Prostate gland (tissue), 2 donors: ENCODE measurements around the gene INPP5D. TPM values are rescaled to one million over a fixed set of nuclear protein-coding genes. Genes with fewer than 3 reads are reported as not detected.
"Not testable (repeated sequence)": the region's sequence is repeated elsewhere in the genome, so short reads cannot be mapped to it uniquely, and the experiment has no call there.

Experiments
- DNase-seq: peaks from one replicate; pipeline ENCODE4 v3.0.0-alpha.2; 2019; ENCODE audit warnings: low spot score
- H3K27ac ChIP-seq, 2 donors: fragments of 200-600 bp; sonication (generic); 2 replicates each; pipeline ENCODE4 v1.5.1; 2017 to 2019
- H3K27me3 ChIP-seq: fragments of 200-600 bp; sonication (generic); replicated peaks from 2 replicates; pipeline ENCODE4 v1.5.1; 2019; ENCODE audit not compliant: insufficient read depth
- H3K36me3 ChIP-seq, 2 donors: fragments of 200-600 bp; sonication (generic); 1 replicate in 1 of 2; 2 replicates in 1 of 2; pipeline versions ENCODE4 v1.5.1 to v1.8.1; 2017 to 2019
- H3K4me1 ChIP-seq: fragments of 200-600 bp; sonication (generic); replicated peaks from 2 replicates; pipeline ENCODE4 v1.5.1; 2019
- H3K4me3 ChIP-seq, 2 donors: fragments of 200-600 bp; sonication (generic); 2 replicates each; pipeline ENCODE4 v1.5.1; 2017 to 2019
- H3K9me3 ChIP-seq: fragments of 200-600 bp; sonication (generic); 2 replicates; pipeline ENCODE4 v1.5.1; 2017
- POLR2A ChIP-seq: fragments of 450-650 bp; IDR thresholded peaks from one replicate; pipeline ENCODE4 v1.6.1; 2016; ENCODE audit warnings: antibody characterized with exemption, mild to moderate bottlenecking
- POLR2AphosphoS5 ChIP-seq: sonication (generic); formaldehyde crosslinking; IDR thresholded peaks from one replicate; pipeline ENCODE4 v1.6.1; 2017; ENCODE audit warnings: antibody characterized with exemption
- WGBS: methylation state at CpG from one replicate; pipeline ENCODE4 v1.1.5; 2018; 5-methylcytosine and 5-hydroxymethylcytosine counted together
- intact Hi-C: fragments of 100-400 bp; cut with DNase I; formaldehyde crosslinking; loops from one replicate; pipeline ENCODE4 v1.14.2; 2022
- total RNA-seq, 2 donors: library from RNA; depleted of rRNA; stranded (reverse); fragments of >200 nt; gene quantifications; one replicate each; pipeline ENCODE4 v1.1.0, GENCODE V29; 2016
- TF ChIP-seq, protein P1 (sequence below), 4 experiments: fragments of 200-600 bp in 2 of 4; fragments of 450-650 bp in 2 of 4; sonication (generic) in 2 of 4; IDR thresholded peaks; 1 replicate in 3 of 4; 2 replicates in 1 of 4; pipeline ENCODE4 v1.5.1; 2016 to 2019; ENCODE audit warnings: antibody characterized with exemption in 4 of 4, mild to moderate bottlenecking in 2 of 4, moderate library complexity in 2 of 4

Gene INPP5D
- total RNA-seq, 2 donors from 2014 or later, result 11.4 to 18.8 TPM

DNA sequence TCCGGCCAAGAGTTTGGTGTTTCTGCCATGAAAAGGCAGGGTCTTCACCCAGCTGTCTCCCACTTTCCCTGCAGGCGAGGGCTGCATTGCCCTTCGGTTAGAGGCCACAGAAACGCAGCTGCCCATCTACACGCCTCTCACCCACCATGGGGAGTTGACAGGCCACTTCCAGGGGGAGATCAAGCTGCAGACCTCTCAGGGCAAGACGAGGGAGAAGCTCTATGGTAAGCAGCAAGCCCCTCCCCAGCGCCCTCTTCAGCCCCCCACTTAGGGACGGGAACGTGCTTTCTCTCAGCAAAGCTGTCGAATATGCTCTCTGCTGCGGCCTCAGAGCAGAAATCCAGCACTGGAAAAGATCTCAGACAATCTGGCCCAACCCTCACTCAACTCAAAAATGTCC, 133.6 kb downstream of the INPP5D start:
- Histone ChIP-seq H3K27me3 (no peaks in the 10 kb centered on the region), H3K27ac (no peak overlapping the region), H3K4me1 (no peaks in the 10 kb centered on the region), H3K4me3 (no peak overlapping the region), H3K36me3 (no peaks in the 10 kb centered on the region), H3K9me3 (no peaks in the 10 kb centered on the region)
- intact Hi-C loops, result no loop called here
- TF ChIP-seq, protein P1, sequence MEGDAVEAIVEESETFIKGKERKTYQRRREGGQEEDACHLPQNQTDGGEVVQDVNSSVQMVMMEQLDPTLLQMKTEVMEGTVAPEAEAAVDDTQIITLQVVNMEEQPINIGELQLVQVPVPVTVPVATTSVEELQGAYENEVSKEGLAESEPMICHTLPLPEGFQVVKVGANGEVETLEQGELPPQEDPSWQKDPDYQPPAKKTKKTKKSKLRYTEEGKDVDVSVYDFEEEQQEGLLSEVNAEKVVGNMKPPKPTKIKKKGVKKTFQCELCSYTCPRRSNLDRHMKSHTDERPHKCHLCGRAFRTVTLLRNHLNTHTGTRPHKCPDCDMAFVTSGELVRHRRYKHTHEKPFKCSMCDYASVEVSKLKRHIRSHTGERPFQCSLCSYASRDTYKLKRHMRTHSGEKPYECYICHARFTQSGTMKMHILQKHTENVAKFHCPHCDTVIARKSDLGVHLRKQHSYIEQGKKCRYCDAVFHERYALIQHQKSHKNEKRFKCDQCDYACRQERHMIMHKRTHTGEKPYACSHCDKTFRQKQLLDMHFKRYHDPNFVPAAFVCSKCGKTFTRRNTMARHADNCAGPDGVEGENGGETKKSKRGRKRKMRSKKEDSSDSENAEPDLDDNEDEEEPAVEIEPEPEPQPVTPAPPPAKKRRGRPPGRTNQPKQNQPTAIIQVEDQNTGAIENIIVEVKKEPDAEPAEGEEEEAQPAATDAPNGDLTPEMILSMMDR (IDR thresholded peaks at IDR 0.05), result no peak
- TF ChIP-seq POLR2AphosphoS5 (no peak), POLR2A (no peak)
- 72% methylated on average over 11 of the region's 11 CpGs for WGBS
- DNase-seq, result no peak

DNA sequence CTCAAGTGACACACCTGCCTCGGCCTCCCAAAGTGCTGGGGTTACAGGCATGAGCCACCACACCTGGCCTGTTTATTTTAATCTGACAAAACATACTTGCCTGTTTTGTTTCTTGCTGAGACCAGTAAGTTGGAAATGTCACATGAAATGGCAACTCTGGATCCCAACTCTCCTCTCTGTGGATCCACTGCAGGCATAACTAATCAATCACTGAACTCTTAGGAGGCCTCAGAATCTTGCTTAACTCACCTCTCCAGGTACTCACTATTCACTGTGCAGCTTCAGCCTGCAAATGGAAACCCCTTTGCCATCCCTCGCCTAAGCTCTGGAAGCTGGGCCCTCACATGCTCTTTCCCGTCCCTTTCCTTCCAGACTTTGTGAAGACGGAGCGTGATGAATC, 134.9 kb downstream of the INPP5D start:
- DNase-seq, result no peak
- no peaks in the 10 kb centered on the region for H3K4me1 ChIP-seq
- TF ChIP-seq POLR2AphosphoS5 (no peak), POLR2A (no peak)
- TF ChIP-seq, protein P1 (IDR thresholded peaks at IDR 0.05), result no peak
- no peaks in the 10 kb centered on the region for H3K9me3 ChIP-seq
- no peak overlapping the region for H3K27ac ChIP-seq
- H3K27me3 ChIP-seq, result no peaks in the 10 kb centered on the region
- intact Hi-C loops, result no loop called here
- H3K4me3 ChIP-seq, result no peak overlapping the region
- H3K36me3 ChIP-seq, result no peaks in the 10 kb centered on the region
- 97% methylated on average over 5 of the region's 5 CpGs for WGBS

DNA sequence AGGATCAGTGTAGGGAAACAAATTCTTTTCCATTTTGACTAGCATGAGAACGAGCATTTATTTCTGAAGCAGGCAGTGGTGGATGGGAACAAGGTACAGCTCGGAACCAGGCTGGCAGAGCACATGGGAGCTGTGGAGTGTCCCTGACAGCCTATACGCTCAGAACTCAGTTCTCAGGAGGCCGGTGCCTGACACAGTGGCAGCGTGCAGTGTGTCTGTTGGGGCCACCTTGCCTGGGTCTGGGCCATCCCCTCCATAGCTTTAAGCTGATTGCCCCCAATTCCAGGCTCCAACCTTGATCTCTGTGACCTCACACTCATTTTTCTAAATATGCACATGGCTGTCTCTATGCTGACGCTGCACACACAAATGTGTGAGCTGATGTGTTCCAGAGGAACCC, 136.9 kb downstream of the INPP5D start:
- Histone ChIP-seq H3K4me1 (no peaks in the 10 kb centered on the region), H3K9me3 (no peaks in the 10 kb centered on the region), H3K27me3 (no peaks in the 10 kb centered on the region), H3K27ac (no peak overlapping the region), H3K36me3 (no peaks in the 10 kb centered on the region), H3K4me3 (no peak overlapping the region)
- TF ChIP-seq, protein P1 (IDR thresholded peaks at IDR 0.05), result no peak
- TF ChIP-seq POLR2AphosphoS5 (no peak), POLR2A (no peak)
- no peak for DNase-seq
- 87% methylated on average over 6 of the region's 6 CpGs for WGBS
- intact Hi-C loops, result no loop called here

DNA sequence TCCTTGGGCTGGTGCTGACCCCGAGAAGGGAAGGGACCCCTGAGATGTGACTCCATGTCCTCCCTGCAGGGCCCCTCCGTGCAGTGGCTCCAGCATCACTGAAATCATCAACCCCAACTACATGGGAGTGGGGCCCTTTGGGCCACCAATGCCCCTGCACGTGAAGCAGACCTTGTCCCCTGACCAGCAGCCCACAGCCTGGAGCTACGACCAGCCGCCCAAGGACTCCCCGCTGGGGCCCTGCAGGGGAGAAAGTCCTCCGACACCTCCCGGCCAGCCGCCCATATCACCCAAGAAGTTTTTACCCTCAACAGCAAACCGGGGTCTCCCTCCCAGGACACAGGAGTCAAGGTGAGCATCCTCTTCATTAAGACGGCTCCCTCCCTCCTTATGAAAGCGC, 137.9 kb downstream of the INPP5D start:
- Histone ChIP-seq H3K4me1 (no peaks in the 10 kb centered on the region), H3K9me3 (no peaks in the 10 kb centered on the region), H3K27ac (no peak overlapping the region), H3K36me3 (no peaks in the 10 kb centered on the region), H3K27me3 (no peaks in the 10 kb centered on the region), H3K4me3 (no peak overlapping the region)
- intact Hi-C loops, result no loop called here
- no peak for TF ChIP-seq POLR2A
- TF ChIP-seq, protein P1 (IDR thresholded peaks at IDR 0.05), result no peak
- no peak for TF ChIP-seq POLR2AphosphoS5
- WGBS, result 83% methylated on average over 12 of the region's 12 CpGs
- DNase-seq, result no peak

DNA sequence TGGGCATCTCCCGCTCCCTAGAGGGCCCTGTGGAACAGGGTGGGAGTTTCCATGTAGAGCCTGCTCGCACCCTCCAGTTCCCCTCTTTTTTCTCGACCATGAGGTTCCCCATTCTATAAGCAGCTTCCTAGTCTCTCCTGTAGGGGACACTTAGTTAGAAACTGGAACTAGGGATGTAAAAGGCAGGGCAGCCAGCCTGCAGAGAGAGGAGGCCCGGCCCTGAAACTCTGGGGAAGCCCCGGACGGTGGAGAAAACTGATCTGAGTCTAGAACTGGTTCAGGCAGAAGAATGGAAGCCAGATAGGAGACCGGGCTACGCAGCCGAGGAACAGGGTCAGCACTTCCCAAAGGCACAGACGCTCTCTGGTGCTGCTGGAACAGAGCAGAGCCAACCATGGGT, 139.7 kb downstream of the INPP5D start:
- DNase-seq, result no peak
- Histone ChIP-seq H3K4me1 (no peaks in the 10 kb centered on the region), H3K36me3 (no peaks in the 10 kb centered on the region), H3K27ac (no peak overlapping the region), H3K4me3 (no peak overlapping the region), H3K27me3 (no peaks in the 10 kb centered on the region), H3K9me3 (no peaks in the 10 kb centered on the region)
- intact Hi-C loops, result no loop called here
- TF ChIP-seq POLR2A, result no peak
- TF ChIP-seq, protein P1 (IDR thresholded peaks at IDR 0.05), result no peak
- TF ChIP-seq POLR2AphosphoS5, result no peak
- 85% methylated on average over 10 of the region's 10 CpGs for whole genome bisulfite sequencing

DNA sequence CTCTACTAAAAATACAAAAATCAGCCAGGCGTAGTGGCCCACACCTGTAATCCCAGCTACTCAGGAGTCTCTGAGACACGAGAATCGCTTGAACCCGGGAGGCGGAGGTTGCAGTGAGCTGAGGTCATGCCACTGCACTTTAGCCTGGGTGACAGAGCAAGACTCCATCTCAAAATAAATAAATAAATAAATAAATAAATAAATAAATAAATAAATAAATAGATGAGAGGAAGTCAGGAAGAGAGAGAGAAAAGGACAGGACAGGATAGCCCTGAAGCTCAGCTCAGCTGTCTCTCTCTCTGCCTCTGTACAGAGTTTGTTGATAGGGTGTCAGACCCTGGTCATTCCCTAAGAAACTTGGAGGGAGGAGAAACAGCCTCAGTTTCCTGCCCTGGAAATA, 140.6 kb downstream of the INPP5D start:
- H3K36me3 ChIP-seq, H3K27me3 ChIP-seq, DNase-seq, H3K4me1 ChIP-seq, H3K27ac ChIP-seq, H3K4me3 ChIP-seq, intact Hi-C loops, H3K9me3 ChIP-seq: not testable (repeated sequence)
- 93% methylated on average over 5 of the region's 5 CpGs for WGBS
